IMR-90 (cell line): ENCODE results near the gene THRAP3. TPM values are rescaled to one million over a fixed set of nuclear protein-coding genes. Genes with fewer than 3 reads are reported as not detected.

Source experiments
- ATAC-seq: fragments of 200-7000 bp; cut with Tn5 transposase; 2 replicates; pipeline ENCODE4 v1.9.1; 2020; ENCODE audit warnings: low read depth, mild to moderate bottlenecking, moderate library complexity
- BruUV-seq: library from RNA; stranded (reverse); fragments of 400-500 nt; replicated peaks from 2 replicates; lab custom pipeline; 2021; lab: Mats Ljungman, UMichigan
- CTCF ChIA-PET: fragments of 300-600 bp; formaldehyde crosslinking; extraction: SDS; loops from one replicate; lab custom pipeline; 2021; ENCODE audit warnings: antibody characterized with exemption; lab: Yijun Ruan, JAX
- POLR2A ChIA-PET: fragments of 300-600 bp; sonication (Branson Sonifier 250); formaldehyde crosslinking; loops from one replicate; lab custom pipeline; 2022; ENCODE audit warnings: antibody characterized with exemption; ENCODE audit not compliant: unreplicated experiment; lab: Charles Lee
- DNase-seq: peaks from one replicate; pipeline ENCODE4 v3.0.0; 2013
- H2AFZ ChIP-seq: replicated peaks from 2 replicates; pipeline ENCODE3; 2013; ENCODE audit warnings: low read length, mild to moderate bottlenecking; ENCODE audit not compliant: poor library complexity
- H2AK5ac ChIP-seq: 2 replicates; pipeline ENCODE4 v1.6.1; 2013; ENCODE audit warnings: low read depth, low read length, inconsistent platforms
- H2AK9ac ChIP-seq: replicated peaks from 2 replicates; pipeline ENCODE3; 2013; ENCODE audit warnings: mild to moderate bottlenecking, low read depth, low read length, moderate library complexity; ENCODE audit not compliant: poor library complexity
- H2BK120ac ChIP-seq: 2 replicates; pipeline ENCODE4 v1.6.1; 2013; ENCODE audit warnings: low read depth, low read length, inconsistent platforms
- H2BK15ac ChIP-seq: 3 replicates; pipeline ENCODE4 v1.6.1; 2013; ENCODE audit warnings: low read depth, low read length, inconsistent platforms
- H2BK20ac ChIP-seq: 2 replicates; pipeline ENCODE4 v1.6.1; 2013; ENCODE audit warnings: low read depth, mild to moderate bottlenecking, inconsistent platforms, low read length, moderate library complexity
- H2BK5ac ChIP-seq: 2 replicates; pipeline ENCODE4 v1.6.1; 2013; ENCODE audit warnings: mild to moderate bottlenecking, low read depth, low read length, inconsistent platforms; ENCODE audit not compliant: poor library complexity, severe bottlenecking
- H3K14ac ChIP-seq: replicated peaks from 2 replicates; pipeline ENCODE4 v1.6.1; 2013; ENCODE audit warnings: low read depth, low read length, inconsistent platforms
- H3K18ac ChIP-seq: 2 replicates; pipeline ENCODE4 v1.6.1; 2013; ENCODE audit warnings: low read depth, low read length, control low read depth
- H3K23ac ChIP-seq: 2 replicates; pipeline ENCODE4 v1.6.1; 2013; ENCODE audit warnings: low read depth, low read length, inconsistent platforms
- H3K27ac ChIP-seq: 2 replicates; pipeline ENCODE4 v1.5.1; 2013; ENCODE audit warnings: mild to moderate bottlenecking, control low read depth, low read length; ENCODE audit not compliant: insufficient read depth
- H3K27me3 ChIP-seq: 2 replicates; pipeline ENCODE4 v1.6.1; 2013; ENCODE audit warnings: low read length; ENCODE audit not compliant: control insufficient read depth, insufficient read depth
- H3K36me3 ChIP-seq: 2 replicates; pipeline ENCODE4 v1.6.1; 2013; ENCODE audit warnings: low read length, mixed read lengths; ENCODE audit not compliant: control insufficient read depth, insufficient read depth
- H3K4ac ChIP-seq: 2 replicates; pipeline ENCODE4 v1.6.1; 2013; ENCODE audit warnings: low read depth, low read length, inconsistent platforms
- H3K4me1 ChIP-seq: 2 replicates; pipeline ENCODE4 v1.6.1; 2013; ENCODE audit warnings: low read length, mixed read lengths; ENCODE audit not compliant: control insufficient read depth, insufficient read depth
- H3K4me2 ChIP-seq: 2 replicates; pipeline ENCODE4 v1.6.1; 2013; ENCODE audit warnings: low read depth, mild to moderate bottlenecking, control low read depth, low read length, moderate library complexity
- H3K4me3 ChIP-seq: 2 replicates; pipeline ENCODE4 v1.5.1; 2013; ENCODE audit warnings: low read depth, mild to moderate bottlenecking, control low read depth, low read length, moderate library complexity; ENCODE audit not compliant: insufficient read depth
- H3K56ac ChIP-seq: 2 replicates; pipeline ENCODE4 v1.6.1; 2013; ENCODE audit warnings: low read length, inconsistent platforms; ENCODE audit not compliant: insufficient read depth; ENCODE audit errors: extremely low read depth
- H3K79me1 ChIP-seq, 2 experiments: 2 replicates each; pipeline ENCODE4 v1.6.1; 2013; ENCODE audit warnings: low read length in 2 of 2, inconsistent platforms in 1 of 2, low read depth in 1 of 2
- H3K9ac ChIP-seq: 2 replicates; pipeline ENCODE4 v1.6.1; 2013; ENCODE audit warnings: low read depth, low read length, control low read depth
- H3K9me1 ChIP-seq: 2 replicates; pipeline ENCODE4 v1.6.1; 2013; ENCODE audit warnings: low read length, inconsistent platforms; ENCODE audit not compliant: insufficient read depth
- H3K9me3 ChIP-seq: 2 replicates; pipeline ENCODE4 v1.6.1; 2013; ENCODE audit warnings: low read length; ENCODE audit not compliant: control insufficient read depth, insufficient read depth
- H4K20me1 ChIP-seq: 2 replicates; pipeline ENCODE4 v1.6.1; 2013; ENCODE audit warnings: low read length, inconsistent platforms; ENCODE audit not compliant: insufficient read depth
- H4K5ac ChIP-seq: 2 replicates; pipeline ENCODE4 v1.6.1; 2013; ENCODE audit warnings: mild to moderate bottlenecking, low read depth, low read length, control low read depth
- H4K8ac ChIP-seq, 2 experiments: 2 replicates each; pipeline ENCODE4 v1.6.1; 2013; ENCODE audit warnings: low read depth in 2 of 2, low read length in 2 of 2, control low read depth in 1 of 2, inconsistent platforms in 1 of 2
- H4K91ac ChIP-seq: 2 replicates; pipeline ENCODE4 v1.6.1; 2013; ENCODE audit warnings: low read depth, low read length, inconsistent platforms; ENCODE audit not compliant: insufficient read depth
- BHLHE40 ChIP-seq: fragments of 150-350 bp; IDR thresholded peaks from 2 replicates; pipeline ENCODE4 v1.6.1; 2016; ENCODE audit warnings: mild to moderate bottlenecking, low read depth, low read length
- CEBPB ChIP-seq: IDR thresholded peaks from 2 replicates; pipeline ENCODE4 v1.6.1; 2012; ENCODE audit warnings: low read depth, low read length, improper control_type of control experiment
- CHD1 ChIP-seq: IDR thresholded peaks from 2 replicates; pipeline ENCODE4 v1.6.1; 2012; ENCODE audit warnings: low read depth, low read length, improper control_type of control experiment
- FOS ChIP-seq: fragments of 150-350 bp; IDR thresholded peaks from 2 replicates; pipeline ENCODE4 v1.6.1; 2016; ENCODE audit warnings: low read depth, low read length
- MAFK ChIP-seq: IDR thresholded peaks from 2 replicates; pipeline ENCODE4 v1.6.1; 2012; ENCODE audit warnings: low read depth, low read length, improper control_type of control experiment
- MAZ ChIP-seq: IDR thresholded peaks from 2 replicates; pipeline ENCODE4 v1.6.1; 2012; ENCODE audit warnings: low read depth, mild to moderate bottlenecking, low read length, improper control_type of control experiment, moderate library complexity, borderline replicate concordance
- MXI1 ChIP-seq: IDR thresholded peaks from 2 replicates; pipeline ENCODE4 v1.6.1; 2012; ENCODE audit warnings: low read depth, mild to moderate bottlenecking, low read length, moderate library complexity, borderline replicate concordance
- NFE2L2 ChIP-seq: fragments of 150-350 bp; IDR thresholded peaks from 2 replicates; pipeline ENCODE4 v1.6.1; 2016; ENCODE audit warnings: low read depth, mild to moderate bottlenecking, low read length
- POLR2A ChIP-seq: IDR thresholded peaks from 2 replicates; pipeline ENCODE4 v1.6.1; 2012; ENCODE audit warnings: mild to moderate bottlenecking, low read depth, low read length
- RCOR1 ChIP-seq: IDR thresholded peaks from 2 replicates; pipeline ENCODE4 v1.6.1; 2012; ENCODE audit warnings: mild to moderate bottlenecking, low read length, improper control_type of control experiment; ENCODE audit not compliant: insufficient replicate concordance
- RFX5 ChIP-seq: IDR thresholded peaks from 2 replicates; pipeline ENCODE4 v1.8.0; 2012; ENCODE audit warnings: low read depth, mild to moderate bottlenecking, low read length, moderate library complexity
- SMC3 ChIP-seq: fragments of 150-350 bp; IDR thresholded peaks from 2 replicates; pipeline ENCODE4 v1.6.1; 2016; ENCODE audit warnings: low read depth, mild to moderate bottlenecking, antibody characterized with exemption, low read length, moderate library complexity
- WGBS, 2 experiments: methylation state at CpG; one replicate each; pipeline versions ENCODE4 v1.1.5 to v1.1.7; 2013; ENCODE audit warnings: missing lambda C conversion rate in 2 of 2; ENCODE audit not compliant: insufficient read length in 1 of 2; ENCODE audit errors: extremely low coverage in 2 of 2; 5-methylcytosine and 5-hydroxymethylcytosine counted together
- dilution Hi-C: fragments of 300-500 bp; cut with HindIII; formaldehyde crosslinking; loops from one replicate; pipeline ENCODE4 v1.14.3; 2018; ENCODE audit warnings: low sequenced_read_pairs; ENCODE audit not compliant: unreplicated experiment
- in situ Hi-C: fragments of 300-500 bp; cut with MboI; formaldehyde crosslinking; loops from 3 replicates; pipeline ENCODE4 v1.14.3; 2019; ENCODE audit warnings: low sequenced_read_pairs, inconsistent platforms, mixed read lengths
- intact Hi-C: fragments of 100-400 bp; cut with micrococcal nuclease; formaldehyde crosslinking; loops from 2 replicates; pipeline ENCODE4 v1.10.0; 2022
- polyA plus RNA-seq, 3 experiments: library from polyadenylated mRNA; depleted of rRNA; stranded (reverse); fragments of >200 nt; gene quantifications; 2 replicates each; pipeline ENCODE4 v1.2.3, GENCODE V29; 2012; ENCODE audit warnings: low replicate concordance in 1 of 3
- total RNA-seq: library from RNA; depleted of rRNA; stranded (reverse); fragments of >200 nt; gene quantifications from 2 replicates; pipeline ENCODE4 v1.2.3, GENCODE V29; 2012
- TF ChIP-seq, protein P1 (sequence below): fragments of 150-350 bp; IDR thresholded peaks from 2 replicates; pipeline ENCODE4 v1.6.1; 2017; ENCODE audit warnings: mild to moderate bottlenecking, antibody characterized with exemption, low read length, low read depth
- TF ChIP-seq, protein P2 (sequence below): conservative IDR thresholded peaks from 2 replicates; pipeline ENCODE4 v1.5.1; 2012; ENCODE audit warnings: mild to moderate bottlenecking, low read depth, low read length, improper control_type of control experiment

The THRAP3 gene
- total and polyA plus RNA-seq, 2 of the 4 experiments (the other 2 are of a cell fraction), result 60.6 to 66.5 TPM

DNA sequence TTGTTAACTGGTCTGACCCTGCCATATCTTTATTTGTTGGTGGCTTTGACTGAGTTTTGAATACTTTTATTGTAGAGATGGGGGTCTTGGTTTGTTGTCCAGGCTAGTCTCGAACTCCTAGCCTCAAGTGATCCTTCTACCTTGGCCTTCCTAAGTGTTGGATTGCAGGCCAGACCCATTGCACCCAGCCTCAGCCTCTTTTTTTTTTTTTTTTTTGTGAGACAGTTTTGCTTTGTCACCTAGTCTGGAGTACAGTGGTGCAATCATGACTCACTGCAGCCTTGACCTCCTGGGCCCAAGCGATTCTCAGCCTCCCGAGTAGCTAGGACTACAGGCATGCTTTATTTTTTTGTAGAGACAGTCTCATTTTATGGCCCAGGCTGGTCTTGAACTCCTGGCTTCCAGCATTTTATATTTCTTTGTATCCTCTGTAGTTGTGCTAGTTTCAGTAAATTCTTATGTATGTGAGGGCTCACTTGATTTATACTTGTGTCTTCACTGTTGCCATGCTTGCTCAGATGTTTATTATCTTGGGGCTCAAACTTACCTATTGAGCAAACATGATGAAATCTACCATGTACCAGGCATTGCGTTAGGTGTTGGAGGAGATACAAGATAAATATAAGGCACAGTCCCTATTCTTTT, 24.1 kb downstream of the THRAP3 start:
- H3K27ac ChIP-seq, result peak overlapping the region; percentile 60; the same call in 1 of the 2 replicates
- TF ChIP-seq RFX5 (no peak), POLR2A (no peak), CEBPB (peak; percentile 93), MXI1 (no peak), MAFK (peak; percentile 60), FOS (peak; percentile 96), NFE2L2 (peak; percentile 93), BHLHE40 (peak; percentile 17), RCOR1 (peak; percentile 98), MAZ (no peak), SMC3 (no peak), CHD1 (0 out of 2 replicates have a peak, but pooled peaks have one; percentile 46)
- TF ChIP-seq, protein P1, sequence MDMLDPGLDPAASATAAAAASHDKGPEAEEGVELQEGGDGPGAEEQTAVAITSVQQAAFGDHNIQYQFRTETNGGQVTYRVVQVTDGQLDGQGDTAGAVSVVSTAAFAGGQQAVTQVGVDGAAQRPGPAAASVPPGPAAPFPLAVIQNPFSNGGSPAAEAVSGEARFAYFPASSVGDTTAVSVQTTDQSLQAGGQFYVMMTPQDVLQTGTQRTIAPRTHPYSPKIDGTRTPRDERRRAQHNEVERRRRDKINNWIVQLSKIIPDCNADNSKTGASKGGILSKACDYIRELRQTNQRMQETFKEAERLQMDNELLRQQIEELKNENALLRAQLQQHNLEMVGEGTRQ, result no peak
- TF ChIP-seq, protein P2, sequence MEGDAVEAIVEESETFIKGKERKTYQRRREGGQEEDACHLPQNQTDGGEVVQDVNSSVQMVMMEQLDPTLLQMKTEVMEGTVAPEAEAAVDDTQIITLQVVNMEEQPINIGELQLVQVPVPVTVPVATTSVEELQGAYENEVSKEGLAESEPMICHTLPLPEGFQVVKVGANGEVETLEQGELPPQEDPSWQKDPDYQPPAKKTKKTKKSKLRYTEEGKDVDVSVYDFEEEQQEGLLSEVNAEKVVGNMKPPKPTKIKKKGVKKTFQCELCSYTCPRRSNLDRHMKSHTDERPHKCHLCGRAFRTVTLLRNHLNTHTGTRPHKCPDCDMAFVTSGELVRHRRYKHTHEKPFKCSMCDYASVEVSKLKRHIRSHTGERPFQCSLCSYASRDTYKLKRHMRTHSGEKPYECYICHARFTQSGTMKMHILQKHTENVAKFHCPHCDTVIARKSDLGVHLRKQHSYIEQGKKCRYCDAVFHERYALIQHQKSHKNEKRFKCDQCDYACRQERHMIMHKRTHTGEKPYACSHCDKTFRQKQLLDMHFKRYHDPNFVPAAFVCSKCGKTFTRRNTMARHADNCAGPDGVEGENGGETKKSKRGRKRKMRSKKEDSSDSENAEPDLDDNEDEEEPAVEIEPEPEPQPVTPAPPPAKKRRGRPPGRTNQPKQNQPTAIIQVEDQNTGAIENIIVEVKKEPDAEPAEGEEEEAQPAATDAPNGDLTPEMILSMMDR, result no peak

More for the DNA sequence above, 24.1 kb downstream of the THRAP3 start:
- intact Hi-C loops, result no loop called here
- Histone ChIP-seq H2BK15ac (no peak overlapping the region; the same call in 2 of the 3 replicates), H3K4ac (peak overlapping the region; percentile 71), H4K5ac (no peak overlapping the region), H2BK120ac (no peak overlapping the region; the same call in 1 of the 2 replicates), H2AK9ac (no peak overlapping the region), H3K23ac (no peak overlapping the region), H3K9me3 (no peaks in the 10 kb centered on the region), H2AFZ (no peak overlapping the region), H3K36me3 (no peaks in the 10 kb centered on the region; the same call in 1 of the 2 replicates), H3K4me2 (peak overlapping the region; percentile 6; the same call in 1 of the 2 replicates), H3K14ac (peak overlapping the region; percentile 55; the same call in 1 of the 2 replicates), H3K9me1 (peaks cover 16% of the 10 kb centered on the region), H3K18ac (peak overlapping the region; percentile 28; the same call in 1 of the 2 replicates), H3K27me3 (no peaks in the 10 kb centered on the region), H3K9ac (no peak overlapping the region), H3K4me3 (no peak overlapping the region), H2BK20ac (no peak overlapping the region), H4K91ac (peak overlapping the region; percentile 16), H2AK5ac (no peak overlapping the region), H4K20me1 (peaks cover 83% of the 10 kb centered on the region), H3K79me1 (peaks cover 0 to 55% of the 10 kb centered on the region in 2 experiments; a peak in 2 of 4 replicates), H3K4me1 (peaks cover 13% of the 10 kb centered on the region), H2BK5ac (peak overlapping the region; percentile 79), H3K56ac (no peak overlapping the region), H4K8ac (peak overlapping the region in 1 of 2 experiments; percentile 69; a peak in 1 of 4 replicates)
- dilution Hi-C loops, result no loop called here
- no CpG with 5 or more reads among the region's 4 CpGs for WGBS, 2 experiments
- BruUV-seq, result no TSS peak
- DNase-seq (peak; percentile 93), ATAC-seq (peak; percentile 76)
- in situ Hi-C loops, result no loop called here
- ChIA-PET CTCF (interaction anchor here (0.5 kb wide), 1 partner anchor 345 kb away, joined by 3 read pairs; no protein-coding TSS in a partner anchor), POLR2A (no interaction called here)
